Measurements from ENCODE around the gene MYBPHL. TPM values are rescaled to one million over a fixed set of nuclear protein-coding genes. Genes with fewer than 3 reads are reported as not detected.
A peak's percentile ranks its signal among the peaks of the same experiment; 100 is the strongest.

Gene MYBPHL
- total RNA-seq, 1 donor from 2014 or later = not detected

DNA sequence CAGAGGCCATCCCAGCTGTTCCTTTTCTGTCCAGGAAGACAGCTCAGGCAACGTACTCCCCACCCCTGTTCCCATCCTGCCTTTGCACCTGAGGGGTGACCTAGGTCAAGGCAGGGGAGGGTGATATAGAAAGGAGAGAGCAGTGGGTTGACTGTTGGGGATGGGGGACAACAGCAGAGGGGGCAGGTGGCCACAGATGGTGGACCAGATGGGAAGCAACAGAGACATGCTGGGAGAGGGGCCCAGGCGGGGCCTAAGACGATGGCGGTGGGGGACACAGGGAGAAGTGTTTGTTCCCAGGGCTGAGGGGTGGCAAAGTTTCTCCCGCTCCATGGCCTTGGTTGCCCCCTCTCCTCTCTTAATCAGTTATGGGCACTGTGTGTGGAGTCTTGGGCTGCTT lies 51.1 kb downstream of the MYBPHL start:
- H3K27me3 Mint-ChIP-seq (ENCODE audit: unreplicated experiment) = peaks cover 28% of the 10 kb centered on the region
- TF ChIP-seq CTCF (IDR thresholded peaks at IDR 0.05; ENCODE audit: unreplicated experiment) = no peak
- H3K36me3 Mint-ChIP-seq (ENCODE audit: low read depth, unreplicated experiment) = no peaks in the 10 kb centered on the region
- DNase-seq (ENCODE audit: low spot score) = no peak
- H3K4me1 Mint-ChIP-seq (ENCODE audit: unreplicated experiment) = peaks cover 18% of the 10 kb centered on the region
- H3K27ac Mint-ChIP-seq (ENCODE audit: unreplicated experiment) = no peak overlapping the region
- H3K4me3 Mint-ChIP-seq (ENCODE audit: unreplicated experiment) = no peak overlapping the region
- H3K9me3 Mint-ChIP-seq (ENCODE audit: unreplicated experiment) = no peaks in the 10 kb centered on the region

DNA sequence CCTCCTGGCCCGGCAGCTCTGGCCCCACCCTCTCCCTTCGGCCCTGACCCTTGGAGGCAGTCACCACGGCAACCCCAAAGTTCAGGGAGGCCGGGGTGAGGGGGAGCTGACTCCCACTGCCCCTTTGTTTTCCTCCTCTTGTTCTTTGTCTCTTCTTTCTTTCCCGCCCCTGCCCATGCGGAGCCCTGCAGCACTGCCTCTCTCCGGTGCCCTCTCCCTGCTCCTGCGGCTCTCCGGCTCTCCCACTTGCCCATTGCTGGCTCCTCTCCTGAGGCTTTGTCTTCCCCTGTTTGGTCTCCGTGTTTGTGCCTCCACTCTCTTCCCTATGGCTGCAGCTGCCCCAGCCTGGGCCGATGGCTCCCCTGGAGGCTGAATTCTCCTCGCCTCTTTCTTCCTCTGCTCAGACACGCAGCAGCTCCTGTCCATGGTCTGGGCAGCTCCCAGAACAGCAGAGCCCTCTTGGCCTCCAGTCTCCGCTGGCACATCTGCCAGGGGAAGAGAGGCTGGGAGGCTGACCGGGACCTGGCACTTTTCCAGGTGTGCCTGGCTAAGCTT lies 51.6 kb downstream of the MYBPHL start:
- H3K4me1 Mint-ChIP-seq (ENCODE audit: unreplicated experiment) = peaks cover 18% of the 10 kb centered on the region
- no peak for TF ChIP-seq CTCF (IDR thresholded peaks at IDR 0.05; ENCODE audit: unreplicated experiment)
- peak overlapping the region; percentile 82 for H3K27ac Mint-ChIP-seq (ENCODE audit: unreplicated experiment)
- H3K27me3 Mint-ChIP-seq (ENCODE audit: unreplicated experiment) = peaks cover 28% of the 10 kb centered on the region
- no peak for DNase-seq (ENCODE audit: low spot score)
- no peaks in the 10 kb centered on the region for H3K9me3 Mint-ChIP-seq (ENCODE audit: unreplicated experiment)
- H3K4me3 Mint-ChIP-seq (ENCODE audit: unreplicated experiment) = no peak overlapping the region
- no peaks in the 10 kb centered on the region for H3K36me3 Mint-ChIP-seq (ENCODE audit: low read depth, unreplicated experiment)

- peaks cover 26% of the 10 kb centered on the region for H3K27me3 Mint-ChIP-seq (ENCODE audit: unreplicated experiment)
- TF ChIP-seq CTCF (IDR thresholded peaks at IDR 0.05; ENCODE audit: unreplicated experiment) = no peak
- peaks cover 16% of the 10 kb centered on the region for H3K4me1 Mint-ChIP-seq (ENCODE audit: unreplicated experiment)
- H3K27ac Mint-ChIP-seq (ENCODE audit: unreplicated experiment) = no peak overlapping the region
- H3K36me3 Mint-ChIP-seq (ENCODE audit: low read depth, unreplicated experiment) = no peaks in the 10 kb centered on the region
- no peak overlapping the region for H3K4me3 Mint-ChIP-seq (ENCODE audit: unreplicated experiment)
- no peak for DNase-seq (ENCODE audit: low spot score)
- H3K9me3 Mint-ChIP-seq (ENCODE audit: unreplicated experiment) = no peaks in the 10 kb centered on the region
Measured at GRCh38 chr1:109254621-109255096, 52.2 kb downstream of the MYBPHL start.

GRCh38 chr1:109253803-109254620 lies 52.8 kb downstream of the MYBPHL start:
- TF ChIP-seq CTCF (IDR thresholded peaks at IDR 0.05; ENCODE audit: unreplicated experiment) = no peak
- H3K9me3 Mint-ChIP-seq (ENCODE audit: unreplicated experiment) = no peaks in the 10 kb centered on the region
- H3K4me1 Mint-ChIP-seq (ENCODE audit: unreplicated experiment) = peaks cover 16% of the 10 kb centered on the region
- DNase-seq (ENCODE audit: low spot score) = no peak
- no peak overlapping the region for H3K4me3 Mint-ChIP-seq (ENCODE audit: unreplicated experiment)
- peaks cover 22% of the 10 kb centered on the region for H3K27me3 Mint-ChIP-seq (ENCODE audit: unreplicated experiment)
- no peak overlapping the region for H3K27ac Mint-ChIP-seq (ENCODE audit: unreplicated experiment)
- no peaks in the 10 kb centered on the region for H3K36me3 Mint-ChIP-seq (ENCODE audit: low read depth, unreplicated experiment)
